Heart right ventricle (tissue), 16 donors: ENCODE data around the gene LHX2. TPM values are rescaled to one million over a fixed set of nuclear protein-coding genes. Genes with fewer than 3 reads are reported as not detected.

Experiments used
- ATAC-seq, 8 donors: fragments of 200-7000 bp; cut with Tn5 transposase; one replicate each; pipeline ENCODE4 v1.9.1; 2020; ENCODE audit warnings: mild to moderate bottlenecking in 8 of 8, moderate library complexity in 8 of 8, moderate number of reproducible peaks in 1 of 8
- DNase-seq, 2 donors: peaks; one replicate each; pipeline ENCODE4 v3.0.0-alpha.2; 2020
- H3K27ac ChIP-seq, 10 donors: fragments of 200-600 bp; sonication (generic) in 2 of 10; one replicate each; pipeline versions ENCODE4 v1.5.0 to v1.8.0; 2020 to 2022; ENCODE audit warnings: mild to moderate bottlenecking in 3 of 10
- H3K27me3 ChIP-seq, 7 donors: fragments of 200-600 bp; one replicate each; pipeline ENCODE4 v1.8.0; 2021 to 2022; ENCODE audit warnings: mild to moderate bottlenecking in 2 of 7
- H3K36me3 ChIP-seq, 9 donors: fragments of 200-600 bp; sonication (generic) in 1 of 9; one replicate each; pipeline versions ENCODE4 v1.5.0 to v1.8.0; 2020 to 2022; ENCODE audit warnings: mild to moderate bottlenecking in 2 of 9
- H3K4me1 ChIP-seq, 9 donors: fragments of 200-600 bp; sonication (generic) in 1 of 9; one replicate each; pipeline versions ENCODE4 v1.5.0 to v1.8.0; 2020 to 2022; ENCODE audit warnings: mild to moderate bottlenecking in 4 of 9
- H3K4me3 ChIP-seq, 10 donors: fragments of 200-600 bp; sonication (generic) in 2 of 10; one replicate each; pipeline versions ENCODE4 v1.5.0 to v1.8.0; 2020 to 2022; ENCODE audit warnings: mild to moderate bottlenecking in 7 of 10, moderate library complexity in 2 of 10
- H3K9me3 ChIP-seq, 11 donors: fragments of 200-600 bp in 10 of 11; sonication (generic) in 2 of 11; one replicate each; pipeline versions ENCODE4 v1.5.0 to v1.8.0; 2013 to 2022; ENCODE audit warnings: mild to moderate bottlenecking in 2 of 11, control low read depth in 1 of 11, moderate library complexity in 1 of 11
- WGBS, 2 donors: extraction: QIAGEN DNeasy Blood & Tissue Kit; methylation state at CpG; one replicate each; pipeline ENCODE4 v1.1.7; 2013; ENCODE audit warnings: inconsistent platforms in 1 of 2; 5-methylcytosine and 5-hydroxymethylcytosine counted together
- intact Hi-C, 10 donors: fragments of 100-400 bp; cut with DNase I; formaldehyde crosslinking; loops; one replicate each; pipeline versions ENCODE4 v1.11.1 to v1.14.2; 2022
- polyA plus RNA-seq, 2 donors: library from polyadenylated mRNA; stranded (reverse); fragments of 200-250 nt; gene quantifications; one replicate each; pipeline ENCODE4 v1.2.3, GENCODE V29; 2013
- total RNA-seq, 10 donors: library from RNA; stranded (reverse); fragmentation: NEBNext Ultra II Directional in 3 of 10; extraction: Animal tissue kit (Norgen Biotek cat#: 25700) in 3 of 10; gene quantifications; one replicate each; pipeline versions ENCODE4 v1.2.1 to v1.2.4, GENCODE V29; 2021 to 2023
- TF ChIP-seq, protein P1 (sequence below), 9 donors: fragments of 200-600 bp; sonication (generic) in 2 of 9; IDR thresholded peaks; one replicate each; pipeline versions ENCODE4 v1.5.0 to v1.8.0; 2021 to 2022; ENCODE audit warnings: antibody characterized with exemption in 9 of 9, mild to moderate bottlenecking in 5 of 9, moderate library complexity in 1 of 9
- donor health status: Arrhythmogenic right ventricular cardiomyopathy.
- donor health status: ischemic (EF 13 %, LVEDD 7.1; RV severe dilation, severe dysfunction).
- donor health status: healthy with polysubstance abuse.
- donor health status: DM: no; HTN: yes; CAD: no.
- donor health status: DM: no; HTN: no; CAD: no.
- donor health status: ischemic (EF 25% LVEDD 6.9; RV normal size, moderate dysfunction).
- donor health status: ischemic (EF 25% LVEDD 5.7; RV mildly dilated, moderate dysfunction).
- donor health status: healthy.
- donor health status: DM: yes; HTN: yes; CAD: no.
- donor health status: Ischemic cardiomyopathy.
- donor health status: ischemic (EF 35%, LVEDD 5.7; RV mildly dilated, moderate dysfunction).
- donor health status: nonischemic (EF 11% LVEDD 7.7; RV severe dilation, severe dysfunction).
- donor health status: DM: yes; HTN: yes; CAD: no.
- donor health status: PGD.
- donor health status: ischemic (EF 29% LVEDD 5.4; RV normal size, mild dysfunction).
- donor health status: nonischemic (EF 23%, LVEDD 6.1; RV moderate dilation, normal function).

The LHX2 gene
- total and polyA plus RNA-seq, 12 donors: 0.19 to 0.42 (median 0.37) TPM; not detected in 7

DNA sequence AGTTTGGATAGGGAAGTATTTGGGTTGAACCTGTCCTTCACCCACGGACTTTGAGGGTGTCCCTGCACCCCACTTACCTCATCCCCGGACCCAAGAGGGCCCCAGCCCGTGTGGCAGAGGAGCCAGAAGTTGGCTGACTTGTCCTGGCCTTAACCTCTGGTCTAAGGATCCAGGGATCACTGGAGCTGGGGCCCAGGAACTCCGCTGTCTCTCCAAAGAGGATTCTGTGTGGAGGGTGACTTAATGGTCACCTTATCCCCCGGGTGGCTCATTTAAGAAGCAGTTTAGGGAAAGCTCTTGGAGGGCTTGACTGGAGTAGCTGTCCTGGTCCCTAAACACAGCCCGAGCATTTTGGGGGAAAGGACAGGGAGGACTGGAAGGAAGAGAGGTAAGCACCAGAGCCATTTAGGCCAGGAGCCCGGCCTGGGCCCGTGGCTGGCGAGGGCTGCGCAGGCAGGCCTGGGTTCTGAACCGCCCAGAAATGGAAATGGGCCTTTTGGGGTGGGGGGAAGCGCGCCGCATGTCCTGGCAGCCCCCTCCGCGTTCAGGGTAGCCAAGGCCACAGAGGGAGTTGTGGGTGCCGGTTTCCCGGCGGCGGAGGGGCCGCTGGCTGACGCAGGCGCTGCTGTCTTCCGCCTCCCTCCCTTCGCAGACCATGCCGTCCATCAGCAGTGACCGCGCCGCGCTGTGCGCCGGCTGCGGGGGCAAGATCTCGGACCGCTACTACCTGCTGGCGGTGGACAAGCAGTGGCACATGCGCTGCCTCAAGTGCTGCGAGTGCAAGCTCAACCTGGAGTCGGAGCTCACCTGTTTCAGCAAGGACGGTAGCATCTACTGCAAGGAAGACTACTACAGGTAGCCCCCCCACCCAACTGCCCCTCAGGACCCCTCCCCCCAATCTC, 2.0 kb downstream of the LHX2 start:
- DNase-seq: no peak
- H3K27me3 ChIP-seq: peaks cover 61 to 100% (median 100%) of the 10 kb centered on the region in 7 donors
- intact Hi-C loops: no loop called here
- no peaks in the 10 kb centered on the region for H3K36me3 ChIP-seq
- no peak overlapping the region for H3K4me3 ChIP-seq
- peaks cover 13 to 78% (median 54%) of the 10 kb centered on the region in 9 donors for H3K4me1 ChIP-seq
- TF ChIP-seq, protein P1, sequence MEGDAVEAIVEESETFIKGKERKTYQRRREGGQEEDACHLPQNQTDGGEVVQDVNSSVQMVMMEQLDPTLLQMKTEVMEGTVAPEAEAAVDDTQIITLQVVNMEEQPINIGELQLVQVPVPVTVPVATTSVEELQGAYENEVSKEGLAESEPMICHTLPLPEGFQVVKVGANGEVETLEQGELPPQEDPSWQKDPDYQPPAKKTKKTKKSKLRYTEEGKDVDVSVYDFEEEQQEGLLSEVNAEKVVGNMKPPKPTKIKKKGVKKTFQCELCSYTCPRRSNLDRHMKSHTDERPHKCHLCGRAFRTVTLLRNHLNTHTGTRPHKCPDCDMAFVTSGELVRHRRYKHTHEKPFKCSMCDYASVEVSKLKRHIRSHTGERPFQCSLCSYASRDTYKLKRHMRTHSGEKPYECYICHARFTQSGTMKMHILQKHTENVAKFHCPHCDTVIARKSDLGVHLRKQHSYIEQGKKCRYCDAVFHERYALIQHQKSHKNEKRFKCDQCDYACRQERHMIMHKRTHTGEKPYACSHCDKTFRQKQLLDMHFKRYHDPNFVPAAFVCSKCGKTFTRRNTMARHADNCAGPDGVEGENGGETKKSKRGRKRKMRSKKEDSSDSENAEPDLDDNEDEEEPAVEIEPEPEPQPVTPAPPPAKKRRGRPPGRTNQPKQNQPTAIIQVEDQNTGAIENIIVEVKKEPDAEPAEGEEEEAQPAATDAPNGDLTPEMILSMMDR (IDR thresholded peaks at IDR 0.05): no peak
- ATAC-seq: no peak
- H3K27ac ChIP-seq: no peak overlapping the region
- H3K9me3 ChIP-seq: no peaks in the 10 kb centered on the region
- 17 to 34% methylated on average over 40 of the region's 40 CpGs for WGBS, 2 donors

DNA sequence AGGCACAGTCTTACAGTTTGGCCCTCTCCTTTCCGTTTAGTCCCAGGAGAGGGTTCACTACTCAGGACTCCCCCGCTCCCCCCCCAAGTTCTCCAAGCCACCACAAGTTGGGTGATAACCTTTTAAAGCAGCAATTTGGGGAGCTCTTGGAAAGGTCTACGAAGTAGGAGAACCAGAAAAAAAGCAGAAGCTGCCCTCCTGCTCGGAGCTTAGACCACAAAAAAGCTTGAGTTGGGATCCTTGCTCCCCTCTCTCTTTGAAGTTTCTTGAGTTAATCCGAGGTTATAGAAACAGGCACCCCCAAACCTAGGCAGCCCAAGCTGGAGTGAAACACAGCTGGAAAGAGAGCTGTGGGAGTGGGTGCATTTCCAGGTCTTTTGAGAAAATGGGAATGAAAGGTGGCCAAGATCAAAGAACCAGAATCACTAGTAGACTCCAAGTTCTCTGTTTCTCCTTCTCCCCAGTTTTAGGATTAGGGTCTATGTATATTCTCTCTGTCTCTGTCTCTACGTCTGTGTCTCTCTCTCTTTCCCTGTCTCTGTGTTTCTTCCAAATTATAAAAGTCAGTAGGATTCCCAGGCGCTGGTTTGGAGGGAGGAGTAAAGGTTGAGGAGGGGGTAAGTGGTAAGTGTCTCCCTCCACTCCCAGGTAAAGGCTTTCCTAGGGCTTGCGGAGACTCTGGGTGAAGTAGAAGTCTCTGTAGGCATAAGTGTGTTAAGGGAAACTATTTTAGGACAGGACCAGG, 2.8 kb downstream of the LHX2 start:
- no peak overlapping the region for H3K4me3 ChIP-seq
- TF ChIP-seq, protein P1 (IDR thresholded peaks at IDR 0.05): no peak
- no peak overlapping the region for H3K27ac ChIP-seq
- intact Hi-C loops: no loop called here
- no peaks in the 10 kb centered on the region for H3K9me3 ChIP-seq
- peaks cover 13 to 73% (median 49%) of the 10 kb centered on the region in 9 donors for H3K4me1 ChIP-seq
- DNase-seq (no peak), ATAC-seq (no peak)
- H3K27me3 ChIP-seq: peaks cover 58 to 100% (median 100%) of the 10 kb centered on the region in 7 donors
- WGBS, 2 donors: 30 to 39% methylated on average over 8 of the region's 8 CpGs
- no peaks in the 10 kb centered on the region for H3K36me3 ChIP-seq

DNA sequence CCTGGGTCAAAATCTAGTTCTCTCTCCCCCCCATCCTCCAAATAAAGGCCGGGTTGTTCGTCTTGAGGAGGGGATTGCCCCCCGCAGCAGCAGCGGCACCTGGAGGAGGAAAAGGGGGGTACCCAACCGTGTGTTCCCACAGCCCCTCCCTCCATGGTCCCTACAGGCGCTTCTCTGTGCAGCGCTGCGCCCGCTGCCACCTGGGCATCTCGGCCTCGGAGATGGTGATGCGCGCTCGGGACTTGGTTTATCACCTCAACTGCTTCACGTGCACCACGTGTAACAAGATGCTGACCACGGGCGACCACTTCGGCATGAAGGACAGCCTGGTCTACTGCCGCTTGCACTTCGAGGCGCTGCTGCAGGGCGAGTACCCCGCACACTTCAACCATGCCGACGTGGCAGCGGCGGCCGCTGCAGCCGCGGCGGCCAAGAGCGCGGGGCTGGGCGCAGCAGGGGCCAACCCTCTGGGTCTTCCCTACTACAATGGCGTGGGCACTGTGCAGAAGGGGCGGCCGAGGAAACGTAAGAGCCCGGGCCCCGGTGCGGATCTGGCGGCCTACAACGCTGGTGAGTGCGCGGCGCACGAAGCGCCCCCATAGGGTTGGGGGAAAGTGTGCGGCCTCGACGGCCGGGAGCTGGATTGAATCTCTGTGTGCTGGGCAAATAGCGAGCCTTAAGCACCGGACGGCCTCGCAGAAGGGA, 3.5 kb downstream of the LHX2 start:
- 20 to 31% methylated on average over 57 of the region's 57 CpGs for WGBS, 2 donors
- DNase-seq (no peak), ATAC-seq (no peak)
- intact Hi-C loops: no loop called here
- Histone ChIP-seq H3K36me3 (no peaks in the 10 kb centered on the region), H3K27me3 (peaks cover 51 to 100% (median 100%) of the 10 kb centered on the region in 7 donors), H3K4me3 (no peak overlapping the region), H3K4me1 (peaks cover 13 to 69% (median 46%) of the 10 kb centered on the region in 9 donors), H3K9me3 (no peaks in the 10 kb centered on the region), H3K27ac (no peak overlapping the region)
- TF ChIP-seq, protein P1 (IDR thresholded peaks at IDR 0.05): no peak

DNA sequence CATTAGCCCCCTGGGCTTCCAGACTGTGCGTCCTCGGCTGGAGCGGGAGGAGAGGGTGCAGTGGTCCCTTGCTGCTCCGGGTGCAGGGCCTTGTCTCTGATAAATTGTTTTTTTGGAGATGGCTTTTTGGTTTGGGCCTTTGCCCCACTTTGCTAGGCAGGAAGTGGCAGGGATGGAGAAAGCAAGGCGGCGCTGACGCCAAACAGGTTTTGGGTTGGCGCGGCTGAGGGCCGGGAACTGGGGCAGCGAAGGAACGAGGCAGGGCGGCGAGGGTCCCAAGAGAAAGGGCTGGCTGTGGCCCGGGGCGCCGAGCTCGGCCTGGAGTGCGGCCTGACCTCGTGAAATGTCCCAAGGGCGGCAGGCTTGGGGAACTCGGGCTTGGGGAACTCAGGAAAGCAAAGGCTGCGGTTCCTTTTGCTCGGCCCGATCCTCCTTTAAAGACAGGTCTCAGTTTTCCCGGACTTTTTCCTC, 4.1 kb downstream of the LHX2 start:
- ATAC-seq (no peak), DNase-seq (no peak)
- Histone ChIP-seq H3K27me3 (peaks cover 45 to 100% (median 100%) of the 10 kb centered on the region in 7 donors), H3K4me1 (peaks cover 13 to 64% (median 44%) of the 10 kb centered on the region in 9 donors), H3K27ac (no peak overlapping the region), H3K9me3 (no peaks in the 10 kb centered on the region), H3K4me3 (no peak overlapping the region), H3K36me3 (no peaks in the 10 kb centered on the region)
- TF ChIP-seq, protein P1 (IDR thresholded peaks at IDR 0.05): no peak
- intact Hi-C loops: no loop called here
- 27 to 35% methylated on average over 26 of the region's 26 CpGs for WGBS, 2 donors
